Thymus (tissue), 11 donors: Measurements from ENCODE around the gene KRT5. TPM values are rescaled to one million over a fixed set of nuclear protein-coding genes. Genes with fewer than 3 reads are reported as not detected.

Source experiments
- DNase-seq, 9 donors: peaks; one replicate each; pipeline ENCODE4 v3.0.0-alpha.2; 2013; ENCODE audit warnings: low spot score in 9 of 9, low read depth in 6 of 9, missing footprints in 1 of 9
- H3K27ac ChIP-seq, 2 donors: one replicate each; pipeline ENCODE4 v1.5.1; 2013; ENCODE audit warnings: control low read depth in 1 of 2, low read depth in 1 of 2, low read length in 1 of 2, mild to moderate bottlenecking in 1 of 2, moderate library complexity in 1 of 2
- H3K27me3 ChIP-seq, 2 donors: one replicate each; pipeline ENCODE4 v1.5.1; 2013; ENCODE audit warnings: low read length in 1 of 2; ENCODE audit not compliant: control insufficient read depth in 2 of 2, insufficient read depth in 1 of 2
- H3K36me3 ChIP-seq, 2 donors: one replicate each; pipeline ENCODE4 v1.5.1; 2013; ENCODE audit warnings: low read length in 1 of 2, mild to moderate bottlenecking in 1 of 2, moderate library complexity in 1 of 2; ENCODE audit not compliant: control insufficient read depth in 2 of 2, insufficient read depth in 2 of 2
- H3K4me1 ChIP-seq, 2 donors: one replicate each; pipeline ENCODE4 v1.5.1; 2013; ENCODE audit warnings: low read length in 2 of 2; ENCODE audit not compliant: control insufficient read depth in 2 of 2, insufficient read depth in 2 of 2
- H3K4me3 ChIP-seq, 2 donors: one replicate each; pipeline ENCODE4 v1.5.1; 2013; ENCODE audit warnings: low read length in 2 of 2, control low read depth in 1 of 2, mild to moderate bottlenecking in 1 of 2
- H3K9me3 ChIP-seq, 2 donors: one replicate each; pipeline ENCODE4 v1.5.1; 2013; ENCODE audit warnings: low read length in 1 of 2, mild to moderate bottlenecking in 1 of 2; ENCODE audit not compliant: control insufficient read depth in 2 of 2, insufficient read depth in 1 of 2
- WGBS: extraction: QIAGEN DNeasy Blood & Tissue Kit; methylation state at CpG from one replicate; pipeline ENCODE4 v1.1.7; 2013; 5-methylcytosine and 5-hydroxymethylcytosine counted together
- polyA plus RNA-seq: library from polyadenylated mRNA; stranded (reverse); fragments of 200-250 nt; gene quantifications from one replicate; pipeline ENCODE4 v1.2.3, GENCODE V29; 2013
- total RNA-seq: library from RNA; stranded (reverse); fragments of 120-200 nt; gene quantifications from one replicate; pipeline ENCODE4 v1.2.4, GENCODE V29; 2013
- donor health status: healthy.

Gene KRT5
- total and polyA plus RNA-seq, 2 donors, result 326 to 1,023 TPM

- 91% methylated on average over 13 of the region's 13 CpGs for WGBS
- Histone ChIP-seq H3K27me3 (peaks cover 0 to 3% of the 10 kb centered on the region in 2 donors), H3K4me1 (peaks cover 0 to 39% of the 10 kb centered on the region in 2 donors), H3K27ac (peak overlapping the region; percentile 67 to 82), H3K36me3 (no peaks in the 10 kb centered on the region), H3K9me3 (no peaks in the 10 kb centered on the region), H3K4me3 (no peak overlapping the region)
- no peak for DNase-seq
Measured at GRCh38 chr12:52525661-52526499, 5.7 kb upstream of the KRT5 start.

- 93% methylated on average over 5 of the region's 5 CpGs for WGBS
Measured at GRCh38 chr12:52524898-52525591, 4.9 kb upstream of the KRT5 start.

GRCh38 chr12:52524241-52524897 is 4.2 kb upstream of the KRT5 start:
- peak in 1 of 9 donors; percentile 19 for DNase-seq
- H3K36me3 ChIP-seq, result no peaks in the 10 kb centered on the region
- 88% methylated on average over 6 of the region's 6 CpGs for WGBS
- H3K9me3 ChIP-seq, result no peaks in the 10 kb centered on the region
- H3K4me3 ChIP-seq, result no peak overlapping the region
- H3K4me1 ChIP-seq, result peaks cover 0 to 40% of the 10 kb centered on the region in 2 donors
- H3K27me3 ChIP-seq, result peaks cover 0 to 3% of the 10 kb centered on the region in 2 donors
- H3K27ac ChIP-seq, result peak overlapping the region; percentile 62 to 82

More at GRCh38 chr12:52524898-52525591, 4.9 kb upstream of the KRT5 start:
- Histone ChIP-seq H3K27me3 (peaks cover 0 to 3% of the 10 kb centered on the region in 2 donors), H3K9me3 (no peaks in the 10 kb centered on the region), H3K4me1 (peaks cover 0 to 40% of the 10 kb centered on the region in 2 donors), H3K27ac (peak overlapping the region; percentile 67 to 82), H3K4me3 (no peak overlapping the region), H3K36me3 (no peaks in the 10 kb centered on the region)
- DNase-seq, result no peak

- peaks cover 0 to 40% of the 10 kb centered on the region in 2 donors for H3K4me1 ChIP-seq
- DNase-seq, result no peak
- no peaks in the 10 kb centered on the region for H3K36me3 ChIP-seq
- peak overlapping the region; percentile 10 to 62 for H3K27ac ChIP-seq
- WGBS, result 97% methylated on average over 4 of the region's 4 CpGs
- no peaks in the 10 kb centered on the region for H3K9me3 ChIP-seq
- peaks cover 0 to 3% of the 10 kb centered on the region in 2 donors for H3K27me3 ChIP-seq
- H3K4me3 ChIP-seq, result no peak overlapping the region
Measured at GRCh38 chr12:52523824-52524223, 3.6 kb upstream of the KRT5 start.

GRCh38 chr12:52522346-52523011 is 2.3 kb upstream of the KRT5 start:
- DNase-seq, result no peak
- peaks cover 0 to 3% of the 10 kb centered on the region in 2 donors for H3K27me3 ChIP-seq
- H3K27ac ChIP-seq, result peak overlapping the region; percentile 83 to 87
- WGBS, result 87% methylated on average over 10 of the region's 10 CpGs
- H3K9me3 ChIP-seq, result no peaks in the 10 kb centered on the region
- peaks cover 0 to 40% of the 10 kb centered on the region in 2 donors for H3K4me1 ChIP-seq
- H3K4me3 ChIP-seq, result no peak overlapping the region
- peaks cover 0 to 2% of the 10 kb centered on the region in 2 donors for H3K36me3 ChIP-seq

- H3K27me3 ChIP-seq, result peaks cover 0 to 3% of the 10 kb centered on the region in 2 donors
- H3K4me1 ChIP-seq, result peaks cover 0 to 40% of the 10 kb centered on the region in 2 donors
- H3K9me3 ChIP-seq, result no peaks in the 10 kb centered on the region
- peak overlapping the region; percentile 83 to 87 for H3K27ac ChIP-seq
- 63% methylated on average over 10 of the region's 10 CpGs for WGBS
- peak in 1 of 9 donors; percentile 19 for DNase-seq
- no peak overlapping the region for H3K4me3 ChIP-seq
- H3K36me3 ChIP-seq, result peaks cover 0 to 3% of the 10 kb centered on the region in 2 donors
Measured at GRCh38 chr12:52521568-52522266, 1.5 kb upstream of the KRT5 start.

GRCh38 chr12:52521175-52521567 is 977 bp upstream of the KRT5 start:
- H3K9me3 ChIP-seq, result no peaks in the 10 kb centered on the region
- no peak overlapping the region for H3K4me3 ChIP-seq
- H3K27me3 ChIP-seq, result peaks cover 0 to 3% of the 10 kb centered on the region in 2 donors
- WGBS, result 84% methylated on average over 10 of the region's 10 CpGs
- H3K36me3 ChIP-seq, result peaks cover 0 to 3% of the 10 kb centered on the region in 2 donors
- H3K27ac ChIP-seq, result peak overlapping the region; percentile 84 to 87
- DNase-seq, result peak in 1 of 9 donors; percentile 13
- peaks cover 0 to 36% of the 10 kb centered on the region in 2 donors for H3K4me1 ChIP-seq

- peaks cover 0 to under 1% of the 10 kb centered on the region in 2 donors for H3K27me3 ChIP-seq
- H3K4me1 ChIP-seq, result peaks cover 0 to 23% of the 10 kb centered on the region in 2 donors
- no peak for DNase-seq
- 87% methylated on average over 3 of the region's 3 CpGs for WGBS
- peak overlapping the region; percentile 11 to 34 for H3K4me3 ChIP-seq
- no peaks in the 10 kb centered on the region for H3K9me3 ChIP-seq
- peaks cover 0 to 5% of the 10 kb centered on the region in 2 donors for H3K36me3 ChIP-seq
- H3K27ac ChIP-seq, result peak overlapping the region in 1 of 2 donors; percentile 60
Measured at GRCh38 chr12:52519387-52519703, 849 bp downstream of the KRT5 start.
